Gastroesophageal sphincter (tissue), 4 donors: Measurements from ENCODE around the gene SCO2. TPM values are rescaled to one million over a fixed set of nuclear protein-coding genes. Genes with fewer than 3 reads are reported as not detected.
A peak's percentile ranks its signal among the peaks of the same experiment; 100 is the strongest.

Experiments
- ATAC-seq: fragments of 150-250 bp; one replicate; pipeline ENCODE4 v1.9.1; 2016; ENCODE audit warnings: mild to moderate bottlenecking, moderate library complexity
- H3K27ac ChIP-seq, 4 donors: fragments of 200-600 bp; sonication (generic) in 3 of 4; 1 replicate in 3 of 4; 2 replicates in 1 of 4; pipeline ENCODE4 v1.5.1; 2016 to 2019
- H3K27me3 ChIP-seq: fragments of 200-600 bp; sonication (generic); one replicate; pipeline ENCODE4 v1.5.1; 2019
- H3K36me3 ChIP-seq, 2 donors: fragments of 200-600 bp; sonication (generic); one replicate each; pipeline ENCODE4 v1.5.1; 2019; ENCODE audit warnings: control low read depth in 1 of 2
- H3K4me1 ChIP-seq, 3 donors: fragments of 200-600 bp; sonication (generic); 1 replicate in 2 of 3; 2 replicates in 1 of 3; pipeline ENCODE4 v1.5.1; 2016 to 2019; ENCODE audit warnings: control low read depth in 2 of 3
- H3K4me3 ChIP-seq, 2 donors: fragments of 200-600 bp; sonication (generic); one replicate each; pipeline ENCODE4 v1.5.1; 2019; ENCODE audit warnings: mild to moderate bottlenecking in 1 of 2, moderate library complexity in 1 of 2
- H3K9me3 ChIP-seq, 3 donors: fragments of 200-600 bp; sonication (generic); one replicate each; pipeline ENCODE4 v1.5.1; 2017 to 2019; ENCODE audit warnings: control low read depth in 2 of 3
- CTCF ChIP-seq, 4 experiments: fragments of 200-600 bp in 2 of 4; fragments of 450-650 bp in 2 of 4; sonication (generic) in 1 of 4; IDR thresholded peaks; one replicate each; pipeline ENCODE4 v1.5.1; 2017 to 2019; ENCODE audit warnings: antibody characterized with exemption in 4 of 4, mild to moderate bottlenecking in 2 of 4, moderate library complexity in 2 of 4
- EP300 ChIP-seq: sonication (generic); formaldehyde crosslinking; IDR thresholded peaks from one replicate; pipeline ENCODE4 v1.6.1; 2017; ENCODE audit warnings: antibody characterized with exemption, mild to moderate bottlenecking
- POLR2A ChIP-seq, 2 donors: fragments of 450-650 bp; IDR thresholded peaks; one replicate each; pipeline ENCODE4 v1.6.1; 2017; ENCODE audit warnings: antibody characterized with exemption in 2 of 2, mild to moderate bottlenecking in 2 of 2, moderate library complexity in 1 of 2
- POLR2AphosphoS5 ChIP-seq: sonication (generic); formaldehyde crosslinking; IDR thresholded peaks from one replicate; pipeline ENCODE4 v1.6.1; 2017; ENCODE audit warnings: antibody characterized with exemption
- WGBS, 2 donors: methylation state at CpG; one replicate each; pipeline ENCODE4 v1.1.5; 2018; ENCODE audit warnings: low coverage in 1 of 2; 5-methylcytosine and 5-hydroxymethylcytosine counted together
- total RNA-seq, 4 donors: library from RNA; depleted of rRNA; stranded (reverse); fragments of >200 nt; gene quantifications; one replicate each; pipeline ENCODE4 v1.1.0, GENCODE V29; 2016

Gene SCO2
- total RNA-seq, 4 donors from 2014 or later, result 1.2 to 1.8 TPM; not detected in 2

GRCh38 chr22:50498322-50498890 is 27.0 kb downstream of the SCO2 start:
- 13 to 16% methylated on average over 5 to 12 of the region's 13 CpGs for WGBS, 2 donors
- no peak overlapping the region for H3K4me3 ChIP-seq
- H3K27me3 ChIP-seq, result no peaks in the 10 kb centered on the region
- peak; percentile 68 for ATAC-seq
- H3K36me3 ChIP-seq, result peaks cover 0 to 15% of the 10 kb centered on the region in 2 donors
- peaks cover 0 to 7% (median 0%) of the 10 kb centered on the region in 3 donors for H3K4me1 ChIP-seq
- H3K9me3 ChIP-seq, result no peaks in the 10 kb centered on the region
- H3K27ac ChIP-seq, result no peak overlapping the region
- TF ChIP-seq POLR2AphosphoS5 (no peak), POLR2A (IDR thresholded peaks at IDR 0.05) (no peak), CTCF (IDR thresholded peaks at IDR 0.05) (peak in 3 of 4 experiments; percentile 41 to 58 (median 49)), EP300 (no peak)

DNA sequence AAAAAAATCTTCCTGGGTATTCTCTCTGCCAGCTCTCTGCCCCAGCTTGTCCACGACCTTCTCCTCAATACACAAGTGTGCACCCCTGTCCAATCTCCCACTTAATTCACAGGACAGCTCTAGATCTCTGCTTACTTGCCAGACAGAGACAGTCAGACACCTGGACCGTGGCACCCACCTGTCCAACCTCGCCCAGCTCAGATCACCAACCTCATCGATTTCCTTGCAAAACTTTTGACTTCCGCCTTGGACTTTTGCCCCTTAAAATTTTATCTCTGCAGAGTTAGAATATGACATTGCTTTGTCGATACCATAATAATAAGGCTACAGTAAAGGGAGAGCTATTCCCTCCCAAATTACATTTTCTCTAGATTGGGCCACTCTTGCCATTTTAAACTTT is 28.3 kb downstream of the SCO2 start:
- Histone ChIP-seq H3K4me1 (peaks cover 0 to 7% (median 0%) of the 10 kb centered on the region in 3 donors), H3K36me3 (peaks cover 0 to 2% of the 10 kb centered on the region in 2 donors), H3K27me3 (no peaks in the 10 kb centered on the region), H3K4me3 (no peak overlapping the region), H3K27ac (no peak overlapping the region), H3K9me3 (no peaks in the 10 kb centered on the region)
- ATAC-seq, result no peak
- WGBS, 2 donors, result 86 to 88% methylated on average over 6 of the region's 6 CpGs
- TF ChIP-seq POLR2AphosphoS5, result no peak
- no peak for TF ChIP-seq CTCF (IDR thresholded peaks at IDR 0.05)
- no peak for TF ChIP-seq EP300
- TF ChIP-seq POLR2A (IDR thresholded peaks at IDR 0.05), result no peak

DNA sequence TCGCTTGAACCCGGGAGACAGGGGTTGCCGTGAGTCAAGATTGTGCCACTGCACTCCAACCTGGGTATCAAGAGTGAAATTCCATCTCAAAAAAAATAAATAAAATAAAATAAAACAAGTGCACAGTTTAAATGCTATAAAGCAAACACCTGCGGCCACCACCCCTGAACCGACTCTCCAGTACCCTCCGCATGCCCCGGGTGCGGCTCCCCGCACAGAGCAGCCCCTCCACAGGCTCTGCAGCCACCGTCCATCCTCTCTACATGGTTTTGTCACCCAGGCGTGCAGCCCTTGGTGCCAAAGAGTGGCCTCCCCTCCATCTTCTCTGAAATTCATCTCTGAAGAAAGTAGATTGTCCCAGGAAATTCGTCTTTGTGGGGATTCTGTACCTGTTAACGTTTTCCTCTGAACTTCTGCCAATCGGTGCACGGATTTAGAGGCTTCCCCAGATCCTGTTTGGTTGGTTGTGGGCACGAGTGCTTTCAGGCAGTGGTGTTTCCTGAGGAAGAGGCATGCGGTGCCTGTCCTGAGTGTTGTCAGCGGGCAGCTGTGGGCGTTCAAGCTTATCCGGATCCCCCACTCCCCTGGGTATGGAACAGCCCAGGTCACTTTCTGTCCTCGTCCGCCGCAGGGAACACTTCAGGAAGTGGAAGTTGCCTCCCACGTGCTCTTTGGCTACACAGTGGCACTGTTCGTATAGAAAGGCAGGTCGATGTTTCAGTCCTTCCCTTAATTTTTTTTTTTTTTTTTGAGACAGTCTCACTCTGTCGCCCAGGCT is 34.7 kb downstream of the SCO2 start:
- Histone ChIP-seq H3K9me3 (no peaks in the 10 kb centered on the region), H3K36me3 (no peaks in the 10 kb centered on the region), H3K4me3 (no peak overlapping the region), H3K4me1 (no peaks in the 10 kb centered on the region), H3K27ac (no peak overlapping the region), H3K27me3 (peaks cover 38% of the 10 kb centered on the region)
- WGBS, 2 donors, result 69 to 73% methylated on average over 11 to 17 of the region's 27 CpGs
- TF ChIP-seq POLR2A (IDR thresholded peaks at IDR 0.05) (no peak), CTCF (IDR thresholded peaks at IDR 0.05) (no peak), POLR2AphosphoS5 (no peak), EP300 (no peak)
- no peak for ATAC-seq

- no peak for TF ChIP-seq CTCF (IDR thresholded peaks at IDR 0.05)
- no peak for TF ChIP-seq EP300
- no peak for TF ChIP-seq POLR2A (IDR thresholded peaks at IDR 0.05)
- no peak for TF ChIP-seq POLR2AphosphoS5
- no peak overlapping the region for H3K4me3 ChIP-seq
- H3K36me3 ChIP-seq, result no peaks in the 10 kb centered on the region
- no peak for ATAC-seq
- H3K9me3 ChIP-seq, result no peaks in the 10 kb centered on the region
- no peak overlapping the region for H3K27ac ChIP-seq
- WGBS, 2 donors, result 0 to 70% methylated on average over 1 to 2 of the region's 31 CpGs
- peaks cover 50% of the 10 kb centered on the region for H3K27me3 ChIP-seq
- no peaks in the 10 kb centered on the region for H3K4me1 ChIP-seq
Measured at GRCh38 chr22:50489363-50490243, 35.8 kb downstream of the SCO2 start.
